GM18520 (cell line): ENCODE data around the gene LKAAEAR1.
A peak's percentile ranks its signal among the peaks of the same experiment; 100 is the strongest.

Experiments used
- ATAC-seq: cut with Tn5 transposase; IDR thresholded peaks from one replicate; pipeline ENCODE4 v1.9.1; 2021; ENCODE audit not compliant: unreplicated experiment

LKAAEAR1 gene

DNA sequence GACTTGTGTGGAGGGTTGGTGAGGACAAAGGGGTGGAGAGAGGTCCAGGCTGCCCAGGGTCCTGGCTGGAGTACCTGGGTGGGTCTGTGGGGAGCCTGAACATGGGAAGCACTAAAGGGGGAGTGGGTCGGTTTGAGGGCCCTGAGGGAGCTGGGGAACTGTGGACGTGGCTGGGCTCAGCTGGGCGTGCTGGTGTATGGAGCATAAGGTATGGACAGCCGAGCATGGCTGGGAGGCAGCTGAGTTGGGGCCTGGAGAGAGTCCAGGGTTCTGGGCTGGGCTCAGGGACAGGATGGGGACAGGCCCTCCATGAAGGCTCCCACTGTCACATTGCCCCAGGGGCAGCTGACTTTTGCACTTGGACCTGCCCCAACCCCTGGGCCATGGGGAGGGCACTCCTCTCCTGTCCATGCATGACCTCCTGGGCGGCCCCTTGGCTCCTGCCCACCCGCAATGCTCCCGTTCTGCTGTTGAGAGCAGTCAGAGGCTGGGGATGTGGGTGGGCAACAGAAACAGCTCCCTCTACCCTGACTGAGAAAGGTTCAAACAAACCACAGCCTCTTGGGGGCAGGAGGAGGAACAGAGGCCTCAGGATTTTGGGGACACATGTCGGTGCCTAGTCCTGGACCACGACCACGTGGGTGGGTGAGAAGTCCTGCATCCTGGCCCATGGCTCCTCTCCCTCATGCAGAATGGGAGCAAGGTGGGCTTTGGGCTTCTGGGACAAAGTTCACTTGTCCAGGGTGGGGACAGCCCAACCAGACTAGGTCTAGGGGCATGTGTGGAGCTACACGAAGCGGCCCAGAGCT lies 43.8 kb downstream of the LKAAEAR1 start:
- ATAC-seq = no peak

DNA sequence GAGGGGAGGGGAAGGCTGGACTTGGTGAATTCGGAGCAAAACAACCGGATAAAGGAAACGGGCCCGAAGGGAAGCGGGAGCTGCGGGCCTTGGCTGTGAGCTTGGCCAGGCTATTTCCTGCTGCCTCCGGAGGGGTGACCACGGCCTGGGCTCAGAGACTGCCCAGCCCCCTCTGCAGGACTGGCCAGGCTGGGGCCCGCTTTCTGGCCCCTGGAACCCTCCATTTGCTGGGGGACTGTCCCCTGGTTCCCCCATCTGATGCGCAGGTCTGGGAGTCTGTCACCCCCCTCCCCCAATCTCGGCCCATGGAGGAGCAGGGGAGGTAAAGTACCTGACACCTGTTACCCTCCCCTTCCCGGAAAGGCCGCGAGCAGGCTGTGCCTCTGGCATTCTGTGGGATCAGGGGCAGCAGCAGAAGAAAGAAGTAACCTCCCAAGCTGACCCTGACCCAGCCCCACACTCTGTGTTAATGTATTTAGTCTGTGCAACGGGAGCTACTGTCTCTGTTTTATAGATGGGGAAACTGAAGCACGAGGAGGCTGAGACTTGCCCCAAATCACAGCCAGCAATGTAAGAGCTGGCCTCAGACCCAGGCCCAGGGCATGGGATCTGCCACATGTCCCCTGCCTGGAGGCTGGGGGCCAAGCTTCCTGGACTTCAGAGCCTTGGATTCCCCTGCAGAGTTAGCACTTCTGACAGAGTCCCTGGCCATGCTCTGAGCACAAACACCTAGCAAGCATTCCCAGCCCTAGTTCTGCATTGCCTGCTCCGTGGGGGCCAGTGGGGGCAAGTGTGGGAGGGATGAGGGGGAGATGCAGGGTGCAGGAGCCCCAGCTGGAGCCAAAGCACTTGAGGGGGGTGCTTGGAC lies 44.7 kb downstream of the LKAAEAR1 start:
- no peak for ATAC-seq

GRCh38 chr20:64038565-64039292 lies 45.5 kb downstream of the LKAAEAR1 start:
- ATAC-seq = peak; percentile 29

DNA sequence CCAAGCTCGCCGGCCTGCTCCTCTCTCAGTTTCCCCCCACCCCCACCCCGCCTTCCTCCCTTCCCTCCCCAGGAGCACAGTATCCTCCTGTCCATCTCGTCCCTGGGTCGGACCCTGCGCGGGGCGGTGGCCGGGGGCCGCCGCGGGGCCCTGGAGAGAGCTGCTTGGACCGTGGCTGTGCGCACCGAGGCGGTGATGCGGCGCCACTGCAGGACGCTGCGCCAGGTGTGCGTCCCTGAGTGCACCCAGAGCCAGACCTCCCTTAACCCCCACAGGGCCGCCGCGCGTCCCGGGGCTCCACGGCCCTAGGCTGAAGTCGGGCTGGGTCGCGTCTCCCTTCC lies 46.0 kb downstream of the LKAAEAR1 start:
- peak; percentile 17 for ATAC-seq

DNA sequence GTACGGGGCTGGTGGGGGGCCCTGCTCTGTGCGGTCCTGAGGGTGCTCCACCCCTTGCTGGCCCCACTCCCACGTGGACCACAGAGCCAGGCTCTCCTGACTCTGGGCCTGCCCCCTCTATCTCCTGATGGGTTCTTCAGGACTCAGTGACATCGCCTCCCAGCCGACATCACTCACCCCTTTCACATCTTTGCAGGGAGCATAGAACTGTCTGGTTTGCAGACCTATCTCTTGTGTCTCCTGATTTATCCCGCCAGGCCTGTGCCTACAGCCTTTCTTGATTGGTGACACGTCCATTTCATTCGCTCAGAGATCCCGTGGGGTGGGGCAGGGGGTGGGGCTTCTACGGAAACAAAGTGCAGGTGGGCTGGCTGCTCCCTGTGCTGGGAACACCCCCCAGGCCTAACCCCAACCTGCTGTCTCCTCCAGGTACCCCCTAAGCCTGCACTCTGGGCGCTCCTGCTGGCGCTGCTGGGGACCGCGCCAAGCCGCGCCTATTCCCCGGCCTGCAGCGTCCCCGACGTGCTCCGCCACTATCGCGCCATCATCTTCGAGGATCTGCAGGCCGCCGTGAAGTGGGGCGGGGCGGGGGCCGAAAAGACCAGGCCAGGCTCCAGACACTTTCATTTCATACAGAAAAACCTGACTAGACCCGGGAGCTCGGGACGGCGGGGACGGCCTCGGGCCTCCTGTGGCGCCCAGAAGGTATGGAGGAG lies 46.5 kb downstream of the LKAAEAR1 start:
- no peak for ATAC-seq

DNA sequence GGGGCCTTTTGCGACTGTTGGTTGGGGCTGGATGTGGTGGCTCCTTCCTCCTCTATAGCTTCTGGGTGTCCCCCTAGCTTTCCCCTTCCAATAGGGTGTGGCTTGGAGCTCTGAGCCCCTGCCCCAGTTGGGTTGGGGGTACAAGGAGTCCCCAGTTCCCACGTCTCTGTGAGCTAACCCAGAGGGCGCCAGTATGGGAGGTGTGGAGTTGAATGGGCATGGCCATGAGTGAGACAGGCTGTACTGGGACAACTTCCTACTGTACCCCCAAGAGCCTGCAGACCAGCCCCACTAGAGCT lies 47.0 kb downstream of the LKAAEAR1 start:
- no peak for ATAC-seq

DNA sequence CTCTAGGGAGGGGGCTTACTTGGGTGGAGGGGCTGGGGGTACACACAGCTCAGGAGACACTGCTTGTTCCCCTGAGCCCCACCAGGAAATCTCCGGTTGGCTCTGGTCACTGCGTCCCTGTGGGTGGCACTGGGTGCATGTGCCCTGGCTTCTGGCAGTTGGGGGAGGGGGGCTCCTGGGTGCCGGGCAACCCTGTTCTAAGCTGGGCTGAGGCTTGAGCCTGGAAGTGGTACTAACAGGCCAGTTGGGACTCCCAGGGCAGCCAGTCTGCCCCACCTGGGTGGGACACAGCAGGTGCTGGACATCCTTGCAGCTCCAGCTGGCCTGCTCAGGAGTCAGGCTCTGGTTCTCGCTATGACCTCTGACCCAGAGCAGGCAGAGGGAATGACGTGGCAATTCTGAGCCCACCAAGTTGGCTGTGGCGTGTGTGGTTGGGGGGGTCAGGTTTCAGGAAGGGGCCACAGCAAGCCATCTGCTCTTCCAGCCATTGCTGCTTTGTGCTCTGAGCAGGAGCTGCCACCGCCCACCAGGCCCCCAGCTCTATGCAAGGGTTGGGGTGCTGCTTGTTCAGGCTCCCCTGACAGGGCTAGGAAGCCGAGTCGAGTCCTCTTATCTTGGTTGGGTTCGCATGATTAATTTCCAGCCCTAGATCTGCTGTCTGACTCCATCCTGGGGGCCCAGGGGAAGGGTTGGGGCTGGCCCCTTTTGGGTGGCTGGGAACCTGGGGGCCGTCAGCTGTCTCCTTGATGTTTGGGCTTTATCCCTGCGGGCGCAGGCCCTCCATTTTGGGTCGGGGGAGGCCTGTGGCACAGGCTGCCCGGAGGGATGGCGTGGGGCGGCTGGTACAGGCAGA lies 47.6 kb downstream of the LKAAEAR1 start:
- no peak for ATAC-seq

GRCh38 chr20:64035933-64036345 lies 48.3 kb downstream of the LKAAEAR1 start, which contains the start of gene C20orf204:
Gene C20orf204 (plus strand): TSS chr20:64036182. CDS start chr20:64036324, 142 bp downstream.
- no peak for ATAC-seq

DNA sequence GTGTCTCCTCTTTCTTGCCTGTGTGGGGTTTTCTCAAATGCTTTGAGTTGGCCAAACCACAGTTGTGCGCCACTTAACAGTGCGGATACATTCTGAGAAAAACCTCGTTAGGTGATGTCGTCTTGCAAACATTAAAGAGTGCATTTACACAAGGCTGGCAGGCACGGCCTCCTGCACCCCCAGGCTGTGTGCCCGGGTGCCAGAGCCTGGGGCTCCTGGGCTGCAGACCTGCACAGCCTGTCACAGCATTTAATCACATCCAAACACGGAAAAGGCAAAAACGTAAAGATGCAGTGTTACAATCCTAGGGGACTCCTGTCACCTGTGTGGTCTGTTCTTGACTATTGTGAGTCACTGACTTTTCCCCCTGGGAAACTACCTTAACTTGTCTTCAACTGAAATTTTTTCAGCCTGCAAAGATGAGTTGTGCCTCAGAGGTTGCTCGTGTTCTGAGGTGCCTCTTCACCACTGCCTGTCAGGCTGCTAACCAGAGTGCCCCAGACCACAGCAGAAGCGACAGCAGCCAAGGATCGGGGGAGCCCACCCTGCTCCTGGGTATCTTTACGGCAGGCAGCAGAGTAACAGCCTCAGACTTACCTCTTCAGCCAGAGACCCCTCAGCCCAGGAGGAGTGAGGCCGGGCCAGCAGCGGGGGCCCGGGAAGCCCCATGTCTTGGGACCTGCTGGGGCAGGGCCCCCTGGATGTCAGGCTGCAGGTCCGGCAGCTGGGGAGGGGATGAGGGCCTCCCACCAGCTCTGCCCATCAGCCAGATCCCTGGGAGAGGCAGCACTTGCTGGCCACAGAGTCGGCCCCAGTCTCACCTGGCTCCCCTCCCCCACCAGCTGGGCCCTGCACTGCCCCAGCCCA lies 48.9 kb downstream of the LKAAEAR1 start:
- no peak for ATAC-seq

DNA sequence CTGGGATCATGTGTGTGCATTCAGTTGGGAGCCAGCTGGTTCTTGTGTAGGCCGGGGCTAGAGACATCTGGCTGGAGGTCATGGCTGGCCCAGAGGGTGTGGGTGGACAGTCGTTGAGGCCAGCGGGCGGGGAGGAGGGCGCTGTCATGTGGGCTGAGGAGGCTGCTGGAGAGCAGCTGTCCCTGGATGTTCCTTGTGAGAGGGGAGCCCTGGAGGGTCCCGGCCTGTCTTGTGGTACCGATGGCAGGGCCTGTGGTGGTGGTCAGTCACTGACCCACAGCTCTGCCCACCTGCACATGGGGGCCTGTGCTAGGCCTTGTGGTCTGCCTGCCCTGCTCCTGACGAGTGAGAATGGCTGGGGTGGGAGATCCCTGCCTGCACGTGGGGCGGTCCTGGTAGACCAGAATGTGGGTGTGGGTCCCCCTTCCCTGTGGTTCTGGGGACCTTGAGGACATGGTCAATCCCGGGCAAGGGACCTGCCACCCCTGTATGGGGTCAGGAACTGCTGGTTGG lies 50.2 kb downstream of the LKAAEAR1 start:
- no peak for ATAC-seq
